ENCODE results near the gene TIMP2.
"Not testable (repeated sequence)": the region's sequence is repeated elsewhere in the genome, so short reads cannot be mapped to it uniquely, and the experiment has no call there.

Gene TIMP2

DNA sequence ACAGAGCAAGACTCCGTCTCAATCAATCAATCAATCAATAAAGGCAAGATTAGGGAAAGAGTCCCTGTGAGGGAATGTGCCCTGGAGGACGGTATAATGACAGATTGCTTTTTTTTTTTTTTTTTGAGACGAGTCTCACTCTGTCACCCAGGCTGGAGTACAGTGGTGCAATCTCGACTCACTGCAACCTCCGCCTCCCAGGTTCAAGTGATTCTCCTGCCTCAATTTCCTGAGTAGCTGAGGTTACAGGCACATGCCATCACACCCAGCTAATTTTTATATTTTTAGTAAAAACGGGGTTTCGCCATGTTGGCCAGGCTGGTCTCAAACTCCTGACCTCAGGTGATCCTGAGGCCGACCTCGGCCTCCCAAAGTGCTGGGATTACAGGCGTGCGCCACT lies 35.1 kb downstream of the TIMP2 start:
- not testable (repeated sequence) for DNase-seq (ENCODE audit: low read depth)

GRCh38 chr17:78889531-78889930 lies 35.7 kb downstream of the TIMP2 start:
- no peak for DNase-seq (ENCODE audit: low read depth)

DNA sequence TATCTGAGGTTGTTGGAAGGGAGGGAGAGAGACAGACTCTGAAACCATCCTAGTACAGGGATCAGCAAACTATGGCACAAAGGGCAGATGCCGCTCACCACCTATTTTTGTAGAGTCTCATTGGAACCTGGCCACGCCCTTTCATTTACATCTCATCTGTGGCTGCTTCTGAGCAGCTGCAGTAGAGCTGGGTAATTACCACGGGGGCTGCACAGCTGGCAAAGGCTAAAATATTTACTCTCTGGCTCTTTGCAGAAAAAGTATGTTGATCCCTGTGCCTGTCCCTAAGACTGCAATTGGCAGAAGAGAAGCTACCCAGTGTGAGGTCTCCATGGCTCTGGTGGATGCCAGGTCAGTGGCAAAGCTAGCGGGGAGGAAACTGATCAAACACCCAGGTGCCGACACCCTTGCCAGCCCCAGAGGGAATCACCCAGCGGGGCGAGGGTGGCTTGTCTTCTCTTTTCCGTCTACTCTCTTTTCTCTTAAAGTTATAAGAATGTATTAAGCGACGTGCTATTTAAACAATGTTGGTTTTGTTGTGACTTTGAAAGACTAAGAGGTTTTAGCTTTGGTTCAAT lies 36.2 kb downstream of the TIMP2 start:
- DNase-seq (ENCODE audit: low read depth), result no peak

DNA sequence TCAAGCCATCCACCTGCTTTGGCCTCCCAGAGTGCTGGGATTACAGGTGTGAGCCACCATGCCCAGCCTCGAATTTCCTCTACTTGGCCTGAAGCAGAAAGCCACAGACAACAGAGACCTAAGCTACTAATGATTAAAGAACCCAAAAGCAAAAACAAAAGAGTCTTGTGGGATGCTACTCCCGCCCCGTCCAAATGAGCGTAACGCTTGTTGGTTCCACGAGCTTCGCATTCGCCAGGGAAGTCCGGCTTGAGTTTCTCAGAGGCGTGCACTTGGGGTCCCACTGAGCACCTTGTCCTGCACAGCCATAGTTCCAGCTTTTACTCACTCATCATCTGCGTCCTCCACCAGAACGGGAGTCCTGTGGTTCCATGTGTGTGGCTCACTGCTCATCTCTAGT lies 38.2 kb downstream of the TIMP2 start:
- DNase-seq (ENCODE audit: low read depth), result no peak

- no peak for DNase-seq (ENCODE audit: low read depth)
Measured at GRCh38 chr17:78885956-78886355, 39.2 kb downstream of the TIMP2 start.

GRCh38 chr17:78884876-78885667 lies 40.1 kb downstream of the TIMP2 start:
- DNase-seq (ENCODE audit: low read depth), result no peak

- no peak for DNase-seq (ENCODE audit: low read depth)
Measured at GRCh38 chr17:78884148-78884825, 40.9 kb downstream of the TIMP2 start.

DNA sequence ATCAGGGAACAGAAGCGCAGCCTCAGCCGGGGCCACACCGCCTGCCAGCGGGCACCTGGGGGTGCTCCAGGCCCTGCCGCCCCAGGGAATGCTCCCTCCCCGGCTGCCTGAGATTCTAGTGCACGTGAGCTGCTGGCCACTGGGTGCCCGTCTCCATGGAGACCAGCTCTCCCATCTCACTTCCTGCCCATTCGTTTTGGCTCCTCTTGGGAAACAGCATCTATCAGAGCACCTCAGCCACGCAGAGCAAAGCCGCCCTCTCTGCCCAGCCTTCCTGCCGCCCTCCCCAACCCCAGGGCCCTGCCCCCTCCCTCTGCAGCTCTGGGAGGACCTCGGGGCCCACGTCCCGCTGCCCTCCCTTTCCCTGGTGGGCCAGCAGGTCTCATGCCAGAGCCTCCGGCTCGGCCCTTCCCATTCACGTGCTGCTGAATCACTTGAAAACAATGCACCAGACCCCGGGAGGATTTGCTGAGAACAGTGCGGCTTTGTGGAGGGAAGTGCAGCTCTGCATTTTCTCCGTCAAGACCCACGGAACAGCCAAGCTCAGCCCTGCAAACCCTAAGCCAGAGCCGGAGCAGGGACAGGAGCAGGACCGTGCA lies 41.6 kb downstream of the TIMP2 start:
- DNase-seq (ENCODE audit: low read depth), result no peak

DNA sequence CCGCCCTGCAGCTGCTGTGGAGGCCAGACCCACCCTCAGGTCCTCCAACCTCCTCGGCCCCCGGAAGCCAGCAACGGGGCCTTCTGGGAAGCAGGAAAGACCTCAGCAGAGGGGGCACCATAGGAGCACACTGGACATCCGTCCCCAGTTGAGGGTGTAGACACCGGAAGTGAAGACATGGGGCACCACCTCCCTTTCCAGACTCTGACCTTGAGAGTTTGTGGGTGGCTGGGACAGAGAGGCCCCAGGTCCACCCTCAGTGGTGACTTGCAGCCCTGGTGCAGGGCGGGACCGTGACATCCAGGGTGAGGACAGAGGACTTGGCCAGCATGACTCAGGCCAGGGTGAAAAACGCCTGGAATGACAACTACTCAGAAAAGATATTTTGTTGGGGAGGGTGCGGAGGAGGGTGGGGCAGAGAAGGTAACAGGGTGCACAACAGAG lies 42.1 kb downstream of the TIMP2 start:
- DNase-seq (ENCODE audit: low read depth), result no peak

DNA sequence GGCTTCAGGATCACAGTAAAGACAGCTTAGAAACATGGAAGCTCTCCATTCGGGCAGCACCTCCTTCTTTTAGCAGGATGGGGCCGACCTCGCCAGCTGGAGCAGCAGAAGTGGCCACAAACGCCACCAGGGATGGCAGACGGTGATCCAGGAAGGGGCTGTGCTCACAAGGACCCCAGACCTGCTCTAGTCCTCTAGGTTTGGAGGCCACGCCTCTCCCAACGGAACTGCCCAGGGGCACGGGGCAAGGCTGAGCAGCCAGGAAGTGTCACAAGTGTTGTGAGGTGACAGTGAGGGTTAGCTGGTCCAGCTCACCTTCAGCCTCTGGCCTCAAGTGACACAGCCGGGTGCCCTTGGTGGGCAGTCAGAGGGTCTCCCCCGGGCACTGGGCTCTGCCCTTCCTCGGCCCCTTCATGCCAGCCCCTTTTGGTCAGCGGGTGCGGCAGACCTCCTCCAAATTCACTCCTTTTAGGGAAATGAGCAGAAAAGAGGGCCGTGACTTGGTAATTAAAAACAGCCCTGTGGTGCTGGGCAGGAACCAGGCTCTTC lies 42.6 kb downstream of the TIMP2 start:
- no peak for DNase-seq (ENCODE audit: low read depth)

- no peak for DNase-seq (ENCODE audit: low read depth)
Measured at GRCh38 chr17:78879635-78880186, 45.5 kb downstream of the TIMP2 start.

DNA sequence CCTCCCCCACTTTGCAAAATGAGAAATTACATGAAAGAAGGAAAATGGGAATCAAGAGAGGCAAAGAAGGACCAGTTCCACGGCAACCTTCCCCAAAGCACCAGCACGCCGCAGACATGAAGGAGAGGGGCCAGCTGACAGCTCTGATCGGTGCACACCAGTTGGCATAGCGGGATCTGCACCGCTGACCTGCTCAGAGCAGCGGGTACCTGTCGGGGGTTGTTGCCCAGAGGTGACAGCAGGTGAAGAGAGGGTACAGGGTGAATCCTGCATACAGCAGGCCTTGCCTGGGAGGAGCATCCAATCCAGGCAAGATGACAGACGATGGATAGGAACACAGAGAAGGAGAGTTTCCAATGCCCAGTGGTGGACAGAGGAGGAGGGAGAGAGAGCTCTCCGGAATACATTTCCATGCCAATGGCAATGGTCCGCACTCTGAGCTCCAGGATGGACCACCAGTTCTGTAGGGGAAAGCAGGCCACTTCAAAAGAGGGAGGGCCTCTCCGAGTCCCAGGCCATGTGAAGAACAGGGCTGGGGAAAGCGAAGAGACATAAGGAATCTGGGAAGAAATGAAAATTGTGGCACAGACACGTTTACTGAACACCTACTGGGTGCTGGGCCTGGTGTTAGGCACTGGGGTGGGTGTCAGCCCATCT lies 46.2 kb downstream of the TIMP2 start:
- DNase-seq (ENCODE audit: low read depth), result no peak

DNA sequence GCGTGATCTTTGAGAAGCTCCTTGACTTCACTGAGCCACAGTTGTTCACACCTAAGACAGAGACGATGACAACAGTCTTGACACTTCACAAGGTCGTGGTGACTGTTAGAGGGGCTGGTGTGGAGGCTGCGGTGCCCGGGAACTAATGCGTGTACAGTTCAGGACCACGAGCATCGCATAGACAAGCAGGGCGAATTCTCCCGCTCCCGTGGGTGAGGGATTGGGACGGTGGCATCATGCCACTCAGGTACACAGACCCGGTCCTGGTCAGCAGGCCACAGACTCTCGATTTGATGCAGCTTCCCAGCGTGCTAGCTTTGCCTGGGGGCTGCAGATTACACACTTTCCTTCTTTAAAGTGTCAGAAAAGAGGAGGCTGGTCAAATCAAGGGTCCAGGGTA lies 46.9 kb downstream of the TIMP2 start:
- no peak for DNase-seq (ENCODE audit: low read depth)

- DNase-seq (ENCODE audit: low read depth), result not testable (repeated sequence)
Measured at GRCh38 chr17:78876954-78877517, 48.2 kb downstream of the TIMP2 start.

GRCh38 chr17:78876094-78876597 lies 49.0 kb downstream of the TIMP2 start:
- no peak for DNase-seq (ENCODE audit: low read depth)

GRCh38 chr17:78875363-78876093 lies 49.7 kb downstream of the TIMP2 start:
- no peak for DNase-seq (ENCODE audit: low read depth)

GRCh38 chr17:78873519-78874340 lies 51.5 kb downstream of the TIMP2 start:
- no peak for DNase-seq (ENCODE audit: low read depth)

DNA sequence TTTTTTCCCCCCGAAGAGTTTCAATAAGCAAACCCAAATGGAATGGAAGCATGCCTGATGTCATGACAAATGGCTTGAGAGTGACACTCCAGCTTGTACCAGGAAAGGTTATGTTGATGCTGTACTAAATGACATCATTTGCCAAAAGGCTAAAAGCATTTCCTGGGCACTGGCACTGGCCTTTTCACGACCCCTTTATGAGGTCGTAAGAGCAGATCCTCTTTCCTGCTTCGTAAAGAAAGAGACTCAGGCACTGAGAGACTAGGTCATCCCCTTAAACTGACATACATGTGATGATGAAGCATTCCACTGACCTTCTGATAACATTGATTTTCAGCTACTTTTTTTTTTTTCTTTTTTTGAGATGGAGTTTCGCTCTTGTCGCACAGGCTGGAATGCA lies 52.7 kb downstream of the TIMP2 start:
- DNase-seq (ENCODE audit: low read depth), result no peak

- DNase-seq (ENCODE audit: low read depth), result no peak
Measured at GRCh38 chr17:78870621-78871020, 54.6 kb downstream of the TIMP2 start.

GRCh38 chr17:78868391-78868790 lies 56.8 kb downstream of the TIMP2 start:
- no peak for DNase-seq (ENCODE audit: low read depth)
